ENCODE results near the gene TMEM80. TPM values are rescaled to one million over a fixed set of nuclear protein-coding genes. Genes with fewer than 3 reads are reported as not detected.

Gene TMEM80
- total RNA-seq, 1 donor from 2014 or later: 38.7 TPM

DNA sequence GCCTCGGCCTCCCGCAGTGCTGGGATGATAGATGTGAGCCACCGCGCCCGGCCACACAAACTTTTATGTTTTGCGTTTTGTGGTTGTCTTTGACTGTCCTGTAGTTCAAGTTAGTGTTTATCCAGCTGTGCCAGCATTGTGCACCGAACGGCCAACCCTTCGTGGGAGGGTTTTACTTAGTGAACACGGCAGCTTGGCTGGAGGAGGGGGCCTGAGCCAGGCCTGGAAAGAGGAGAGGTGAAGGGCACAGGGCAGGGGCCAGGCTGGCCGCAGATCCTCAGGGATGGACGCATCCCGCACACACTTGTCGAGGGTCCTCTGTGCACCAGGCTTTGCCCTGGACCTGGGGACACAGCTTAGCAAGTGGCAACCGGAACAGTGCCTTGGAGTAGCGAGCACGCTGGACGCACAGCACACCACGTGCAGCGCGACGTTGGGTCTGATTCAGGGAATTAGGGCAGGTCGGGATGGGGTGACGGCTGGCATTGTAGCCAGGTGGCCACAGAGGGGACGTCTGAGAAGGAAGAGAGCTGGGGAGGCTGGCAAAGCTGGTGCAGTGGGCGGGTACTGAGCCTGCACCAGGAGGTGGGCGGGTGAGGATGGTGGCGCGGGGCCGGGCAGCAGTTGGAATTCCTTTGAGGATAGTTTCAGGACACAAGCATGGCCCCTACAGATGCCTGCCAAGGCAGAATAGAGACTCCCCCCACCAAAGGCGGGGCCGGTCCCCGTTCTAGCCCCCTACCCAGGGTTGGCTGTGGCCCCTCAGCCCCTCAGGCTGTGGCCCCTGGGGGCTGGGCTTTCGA is 23.8 kb downstream of the TMEM80 start:
- Histone ChIP-seq H2AFZ (replicated peaks) (no peak overlapping the region), H3K27ac (no peak overlapping the region), H3K4me1 (peaks cover 3% of the 10 kb centered on the region), H3K27me3 (peaks cover 16% of the 10 kb centered on the region), H3K79me2 (ENCODE audit: low read depth) (no peaks in the 10 kb centered on the region), H3K36me3 (no peaks in the 10 kb centered on the region), H3K4me3 (no peak overlapping the region), H3F3A (ENCODE audit: low read depth) (peaks cover 17% of the 10 kb centered on the region), H4K20me1 (ENCODE audit: low read depth) (no peaks in the 10 kb centered on the region), H3K9ac (no peak overlapping the region), H3K9me3 (ENCODE audit: low read depth) (no peaks in the 10 kb centered on the region), H3K4me2 (no peak overlapping the region)
- H3K4me3 Mint-ChIP-seq: peak overlapping the region; percentile 66
- H3K36me3 Mint-ChIP-seq: no peaks in the 10 kb centered on the region
- no peak overlapping the region for H3K27ac Mint-ChIP-seq
- TF ChIP-seq, protein P1, sequence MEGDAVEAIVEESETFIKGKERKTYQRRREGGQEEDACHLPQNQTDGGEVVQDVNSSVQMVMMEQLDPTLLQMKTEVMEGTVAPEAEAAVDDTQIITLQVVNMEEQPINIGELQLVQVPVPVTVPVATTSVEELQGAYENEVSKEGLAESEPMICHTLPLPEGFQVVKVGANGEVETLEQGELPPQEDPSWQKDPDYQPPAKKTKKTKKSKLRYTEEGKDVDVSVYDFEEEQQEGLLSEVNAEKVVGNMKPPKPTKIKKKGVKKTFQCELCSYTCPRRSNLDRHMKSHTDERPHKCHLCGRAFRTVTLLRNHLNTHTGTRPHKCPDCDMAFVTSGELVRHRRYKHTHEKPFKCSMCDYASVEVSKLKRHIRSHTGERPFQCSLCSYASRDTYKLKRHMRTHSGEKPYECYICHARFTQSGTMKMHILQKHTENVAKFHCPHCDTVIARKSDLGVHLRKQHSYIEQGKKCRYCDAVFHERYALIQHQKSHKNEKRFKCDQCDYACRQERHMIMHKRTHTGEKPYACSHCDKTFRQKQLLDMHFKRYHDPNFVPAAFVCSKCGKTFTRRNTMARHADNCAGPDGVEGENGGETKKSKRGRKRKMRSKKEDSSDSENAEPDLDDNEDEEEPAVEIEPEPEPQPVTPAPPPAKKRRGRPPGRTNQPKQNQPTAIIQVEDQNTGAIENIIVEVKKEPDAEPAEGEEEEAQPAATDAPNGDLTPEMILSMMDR (IDR thresholded peaks at IDR 0.05): no peak
- TF ChIP-seq EZH2 (IDR thresholded peaks at IDR 0.05): no peak
- no peak for TF ChIP-seq EZH2phosphoT487 (IDR thresholded peaks at IDR 0.05)
- peaks cover 8% of the 10 kb centered on the region for H3K9me3 Mint-ChIP-seq
- DNase-seq (ENCODE audit: low spot score): no peak
- peaks cover 9% of the 10 kb centered on the region for H3K4me1 Mint-ChIP-seq
- peaks cover 19% of the 10 kb centered on the region for H3K27me3 Mint-ChIP-seq (ENCODE audit: insufficient read depth, low read depth)

GRCh38 chr11:720017-720641 is 24.5 kb downstream of the TMEM80 start:
- Mint-ChIP-seq H3K4me3 (peak overlapping the region; percentile 63), H3K4me1 (peaks cover 11% of the 10 kb centered on the region), H3K36me3 (no peaks in the 10 kb centered on the region), H3K9me3 (peaks cover 4% of the 10 kb centered on the region), H3K27ac (no peak overlapping the region), H3K27me3 (ENCODE audit: insufficient read depth, low read depth) (peaks cover 26% of the 10 kb centered on the region)
- Histone ChIP-seq H3K79me2 (ENCODE audit: low read depth) (no peaks in the 10 kb centered on the region), H3K36me3 (no peaks in the 10 kb centered on the region), H3K27ac (no peak overlapping the region), H2AFZ (replicated peaks) (no peak overlapping the region), H3K9me3 (ENCODE audit: low read depth) (no peaks in the 10 kb centered on the region), H3K9ac (no peak overlapping the region), H3K4me1 (peaks cover 3% of the 10 kb centered on the region), H3K4me3 (peak overlapping the region; percentile 34), H3F3A (ENCODE audit: low read depth) (peaks cover 19% of the 10 kb centered on the region), H3K27me3 (peaks cover 24% of the 10 kb centered on the region), H4K20me1 (ENCODE audit: low read depth) (no peaks in the 10 kb centered on the region), H3K4me2 (peak overlapping the region; percentile 77)
- TF ChIP-seq, protein P1 (IDR thresholded peaks at IDR 0.05): no peak
- DNase-seq (ENCODE audit: low spot score): no peak

DNA sequence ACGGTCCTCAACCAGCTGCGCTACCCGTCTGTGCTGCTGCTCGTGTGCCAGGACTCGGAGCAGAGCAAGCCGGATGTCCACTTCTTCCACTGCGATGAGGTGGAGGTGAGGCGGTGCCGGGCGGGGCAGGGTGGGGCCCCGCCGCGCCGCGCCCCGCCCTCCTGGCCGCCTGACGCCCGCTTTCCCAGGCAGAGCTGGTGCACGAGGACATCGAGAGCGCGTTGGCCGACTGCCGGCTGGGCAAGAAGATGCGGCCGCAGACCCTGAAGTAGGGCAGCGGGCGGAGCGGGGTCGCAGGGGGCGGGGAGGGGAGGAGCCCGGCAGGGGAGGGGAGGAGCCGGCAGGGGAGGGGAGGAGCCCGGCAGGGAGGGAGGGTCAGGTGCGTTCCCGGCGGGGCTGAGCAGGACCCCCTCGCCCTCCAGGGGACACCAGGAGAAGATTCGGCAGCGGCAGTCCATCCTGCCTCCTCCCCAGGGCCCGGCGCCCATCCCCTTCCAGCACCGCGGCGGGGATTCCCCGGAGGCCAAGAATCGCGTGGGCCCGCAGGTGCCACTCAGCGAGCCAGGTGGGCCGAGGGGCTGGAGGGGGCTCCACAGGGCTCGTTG is 25.1 kb downstream of the TMEM80 start:
- Histone ChIP-seq H3F3A (ENCODE audit: low read depth) (peaks cover 19% of the 10 kb centered on the region), H3K4me1 (peaks cover 3% of the 10 kb centered on the region), H3K4me2 (peak overlapping the region; percentile 77), H4K20me1 (ENCODE audit: low read depth) (no peaks in the 10 kb centered on the region), H3K9me3 (ENCODE audit: low read depth) (no peaks in the 10 kb centered on the region), H3K4me3 (peak overlapping the region; percentile 34), H3K27ac (no peak overlapping the region), H2AFZ (replicated peaks) (no peak overlapping the region), H3K79me2 (ENCODE audit: low read depth) (no peaks in the 10 kb centered on the region), H3K36me3 (no peaks in the 10 kb centered on the region), H3K9ac (no peak overlapping the region), H3K27me3 (peaks cover 30% of the 10 kb centered on the region)
- TF ChIP-seq, protein P1 (IDR thresholded peaks at IDR 0.05): peak; percentile 8
- no peak for TF ChIP-seq EZH2 (IDR thresholded peaks at IDR 0.05)
- Mint-ChIP-seq H3K27me3 (ENCODE audit: insufficient read depth, low read depth) (peaks cover 28% of the 10 kb centered on the region), H3K4me3 (peak overlapping the region; percentile 53), H3K27ac (no peak overlapping the region), H3K4me1 (peaks cover 13% of the 10 kb centered on the region), H3K36me3 (no peaks in the 10 kb centered on the region), H3K9me3 (peaks cover 2% of the 10 kb centered on the region)
- peak; percentile 91 for DNase-seq (ENCODE audit: low spot score)

Measured in neural progenitor cell (in vitro differentiated cells).